GM19351 (cell line): ENCODE data around the gene RASGRF2.

Experiments used
- ATAC-seq: cut with Tn5 transposase; IDR thresholded peaks from one replicate; pipeline ENCODE4 v1.9.1; 2021; ENCODE audit warnings: mild to moderate bottlenecking, moderate library complexity; ENCODE audit not compliant: unreplicated experiment

The RASGRF2 gene

DNA sequence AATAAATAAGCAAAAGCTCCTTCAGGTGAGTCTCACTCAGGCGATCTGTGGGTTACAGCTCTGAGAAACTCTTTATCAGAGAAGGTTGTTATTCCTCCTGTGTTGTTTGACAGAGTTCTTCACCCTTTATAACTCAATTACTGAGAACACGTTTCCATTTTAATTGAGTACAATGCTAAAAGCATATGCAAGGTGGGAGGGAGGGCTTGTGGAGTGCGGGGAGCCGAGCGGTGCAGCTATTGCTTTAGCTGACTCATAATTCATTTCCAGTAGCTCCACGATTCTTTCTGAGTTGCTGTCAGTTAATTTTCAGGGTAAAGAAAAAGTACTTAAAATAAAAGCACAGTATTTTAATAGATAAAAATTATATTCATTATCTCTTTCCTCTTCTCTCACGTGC lies 168.3 kb downstream of the RASGRF2 start:
- no peak for ATAC-seq

- ATAC-seq: no peak
These were observed 172.2 kb downstream of the RASGRF2 start for GRCh38 chr5:81132381-81132780.

- no peak for ATAC-seq
These were observed 173.9 kb downstream of the RASGRF2 start for GRCh38 chr5:81134066-81134465.

DNA sequence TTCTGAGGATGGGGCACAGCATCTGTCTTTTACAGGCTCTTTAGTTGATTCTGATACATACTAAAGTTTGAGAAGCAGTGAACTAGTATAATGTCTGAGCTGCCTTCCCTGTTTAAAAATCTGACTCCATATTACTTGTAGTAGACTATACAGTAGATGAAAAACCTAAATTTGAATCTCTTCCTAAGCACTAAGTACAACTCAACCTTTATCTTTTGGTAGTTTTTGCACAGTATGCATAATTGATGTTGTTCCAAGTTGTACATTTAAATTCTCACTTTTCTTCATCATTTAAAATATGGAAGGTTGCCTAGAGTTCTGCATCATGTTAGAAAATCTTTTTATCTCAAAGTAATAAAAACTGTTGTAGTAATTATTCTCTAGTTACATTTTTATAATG lies 174.4 kb downstream of the RASGRF2 start:
- no peak for ATAC-seq

GRCh38 chr5:81136557-81136956 lies 176.4 kb downstream of the RASGRF2 start:
- no peak for ATAC-seq

DNA sequence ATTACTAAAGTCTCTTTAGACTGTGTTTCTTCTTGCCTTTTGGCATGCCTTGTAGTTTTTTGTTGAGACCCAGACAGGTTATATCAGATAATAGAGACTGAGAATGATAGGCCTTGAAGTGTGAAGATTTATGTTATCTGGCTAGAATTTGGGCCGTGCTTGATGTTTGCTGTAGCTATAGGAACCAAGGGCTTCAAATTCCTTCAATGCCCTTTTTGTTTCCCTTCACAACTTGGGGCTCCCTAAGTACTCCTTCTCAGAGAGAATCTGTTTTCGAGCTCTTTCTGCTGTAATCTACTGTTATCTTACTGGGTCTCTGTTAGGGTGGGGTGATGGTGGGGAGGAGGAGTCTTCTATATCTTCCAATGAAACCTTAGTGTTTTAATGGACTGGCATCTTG lies 177.7 kb downstream of the RASGRF2 start:
- ATAC-seq: no peak

DNA sequence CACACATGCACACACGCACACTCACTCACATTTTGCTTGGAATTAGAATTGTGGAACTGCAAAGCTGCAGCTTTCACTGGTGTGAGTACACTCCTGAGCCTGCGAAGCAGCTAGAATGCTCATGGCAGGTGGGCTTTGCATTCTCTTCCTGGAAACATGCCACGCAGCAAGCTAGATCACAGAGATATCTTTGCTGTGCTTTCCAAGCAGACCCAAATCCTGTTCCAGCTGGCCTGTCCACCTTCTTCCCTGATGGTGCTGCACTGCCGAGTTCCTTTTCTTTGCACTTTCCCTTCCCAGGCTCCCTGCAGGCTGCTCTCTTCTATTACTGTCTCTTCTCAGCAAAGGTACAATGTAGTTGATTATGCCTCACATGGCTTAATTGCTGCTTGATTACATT lies 180.3 kb downstream of the RASGRF2 start:
- no peak for ATAC-seq

- no peak for ATAC-seq
These were observed 180.8 kb downstream of the RASGRF2 start for GRCh38 chr5:81140943-81141342.

DNA sequence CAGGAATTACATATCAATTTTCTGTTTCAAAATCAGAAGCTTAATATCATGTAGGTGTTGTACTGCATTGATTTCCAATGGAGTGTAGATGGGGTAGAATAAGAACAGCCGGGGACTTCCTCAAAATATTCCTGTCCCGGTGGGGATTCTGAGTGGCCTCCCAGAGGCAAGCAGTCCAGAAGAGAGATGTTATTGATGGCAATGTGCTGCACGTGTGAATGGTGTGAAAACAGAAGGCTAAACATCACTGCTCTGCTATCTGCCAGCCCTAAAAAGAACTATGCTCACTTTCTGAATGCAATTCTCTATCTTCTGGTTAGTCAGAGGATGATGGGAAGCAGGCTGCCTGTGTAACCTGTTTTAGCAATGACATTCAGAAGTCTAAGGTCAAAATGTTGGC lies 181.9 kb downstream of the RASGRF2 start:
- ATAC-seq: no peak

DNA sequence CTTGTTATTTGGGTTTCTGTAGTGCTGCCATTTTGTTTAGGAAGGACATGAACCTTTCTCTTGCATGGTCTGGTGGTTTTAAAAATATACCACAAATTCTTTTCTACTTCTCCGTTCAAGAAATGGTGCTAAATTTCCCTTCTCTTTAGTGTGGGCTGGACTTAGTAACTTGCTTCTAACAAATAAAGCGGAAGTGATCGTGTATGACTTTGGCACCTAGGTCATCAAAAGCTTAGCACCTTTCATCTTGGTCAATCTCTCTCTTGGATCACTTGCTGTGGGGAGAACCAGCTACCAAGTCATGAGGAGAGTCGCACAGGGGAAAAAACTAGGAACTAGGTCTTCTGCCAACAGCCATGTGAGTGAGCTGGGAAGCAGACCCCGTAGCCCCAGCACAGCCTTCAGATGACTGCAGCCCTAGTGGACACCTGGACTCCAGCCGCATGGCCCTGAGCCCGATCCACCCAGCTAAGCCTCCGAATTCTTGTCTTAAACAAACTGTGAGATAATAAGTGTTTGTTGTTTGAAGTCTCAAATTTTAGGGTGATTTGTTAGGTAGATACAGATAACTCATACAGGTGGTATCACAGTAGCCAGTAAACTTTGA lies 185.3 kb downstream of the RASGRF2 start:
- ATAC-seq: peak; percentile 85

DNA sequence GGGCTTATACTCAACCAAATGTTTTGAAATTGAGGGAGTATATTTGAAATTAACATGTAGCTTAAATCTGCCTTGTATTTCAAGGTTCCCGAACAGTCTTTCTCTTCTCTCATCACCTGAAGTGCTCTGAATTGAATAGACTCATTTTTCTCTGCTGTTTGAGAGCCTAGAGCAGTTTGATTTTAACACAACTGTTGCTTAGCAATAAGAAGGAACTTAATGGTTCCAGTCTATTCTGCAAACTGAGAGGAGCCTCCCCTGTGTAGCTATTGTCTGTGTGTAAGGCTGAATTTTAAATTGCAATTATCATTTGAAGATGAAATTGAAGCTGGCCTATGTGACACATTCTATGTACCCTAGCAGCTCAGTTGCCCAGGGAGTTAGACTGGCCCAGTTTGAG lies 185.9 kb downstream of the RASGRF2 start:
- no peak for ATAC-seq

DNA sequence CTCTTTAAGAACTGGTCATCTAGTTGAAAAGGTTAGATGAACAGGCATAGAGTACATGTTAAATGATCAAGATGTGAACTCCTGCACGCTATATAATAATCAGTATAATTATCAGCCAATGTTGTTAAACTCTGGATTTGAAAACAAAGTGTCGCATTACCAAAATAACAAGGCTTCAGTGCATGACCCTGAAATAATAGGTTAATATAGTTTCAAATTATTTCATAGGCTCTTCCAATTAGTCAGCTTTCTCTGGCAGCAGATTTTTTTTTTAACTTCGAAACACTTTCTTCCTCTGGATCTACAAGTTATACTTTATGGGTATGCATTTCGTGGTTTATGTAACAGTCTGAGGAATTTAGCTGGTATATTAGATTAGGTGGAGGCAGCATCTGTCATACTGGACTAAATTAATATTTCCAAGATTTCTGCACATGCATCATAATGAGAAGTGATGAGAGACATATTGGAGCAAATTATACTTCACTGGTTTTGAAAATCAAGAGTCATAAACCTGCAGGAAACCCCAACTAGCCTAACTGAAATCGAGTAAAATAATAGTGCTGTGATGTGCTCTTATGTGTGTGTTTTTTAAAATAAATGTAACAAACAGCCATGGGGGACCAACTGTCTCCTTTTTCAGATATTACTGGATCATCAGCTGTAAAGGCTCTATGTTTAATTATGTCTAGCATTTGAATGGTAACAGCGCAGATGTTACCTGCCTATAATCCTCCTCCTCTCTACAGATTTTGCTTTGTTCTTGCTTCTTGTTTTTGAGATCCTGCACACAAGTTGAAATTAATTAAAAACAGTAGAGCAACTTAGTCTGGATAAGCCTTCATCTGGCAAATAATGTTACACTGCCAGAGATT lies 187.1 kb downstream of the RASGRF2 start:
- ATAC-seq: no peak

DNA sequence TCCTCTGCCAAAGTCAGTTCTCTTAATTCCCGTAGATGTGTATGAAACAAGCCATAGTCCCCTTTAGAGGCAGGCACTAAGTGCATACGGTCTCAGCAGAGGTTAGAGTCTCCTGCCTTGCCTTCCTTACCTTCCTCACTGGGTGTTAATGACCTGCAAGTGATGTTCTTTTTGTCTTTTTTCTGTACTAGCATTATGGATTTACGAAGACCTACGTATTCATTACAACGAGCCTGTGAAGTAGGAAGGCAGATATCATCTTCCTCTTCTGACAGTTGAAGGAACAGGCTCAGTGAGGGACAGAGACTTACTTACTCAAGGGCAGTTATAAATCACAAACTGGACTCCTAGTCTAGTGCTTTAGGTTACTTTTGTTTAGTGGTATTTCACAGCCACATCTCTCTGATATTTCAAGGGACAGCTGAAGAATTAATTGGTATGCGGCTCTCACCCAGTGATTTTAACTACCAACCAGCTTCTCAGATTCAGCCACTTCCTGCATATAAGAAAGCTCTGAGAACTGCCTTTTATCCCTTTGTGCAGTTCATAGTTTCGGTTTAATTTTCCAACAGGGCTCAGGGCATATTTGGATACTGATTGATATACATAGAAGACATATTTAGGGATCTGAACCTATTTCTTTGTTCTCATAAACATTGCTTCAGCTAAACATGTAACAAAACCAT lies 187.9 kb downstream of the RASGRF2 start:
- no peak for ATAC-seq

- ATAC-seq: no peak
These were observed 191.4 kb downstream of the RASGRF2 start for GRCh38 chr5:81151546-81151945.

DNA sequence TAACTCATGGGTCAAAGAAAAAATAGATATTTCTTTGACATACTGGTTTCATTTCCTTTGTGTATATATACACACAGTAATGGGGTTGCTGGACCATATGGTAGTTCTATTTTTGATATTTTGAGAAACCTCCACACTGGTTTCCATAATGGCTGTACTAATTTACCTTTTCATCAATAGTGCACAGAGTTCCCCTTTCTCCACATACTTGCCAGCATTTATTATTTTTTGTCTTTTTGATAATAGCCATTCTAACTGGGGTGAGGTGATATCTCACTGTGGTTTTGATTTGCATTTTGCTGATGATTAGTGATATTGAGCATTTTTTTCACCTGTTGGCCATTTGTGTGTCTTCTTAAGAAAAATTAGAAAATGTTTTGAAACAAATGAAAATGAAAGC lies 194.6 kb downstream of the RASGRF2 start:
- ATAC-seq: peak; percentile 92

- no peak for ATAC-seq
These were observed 196.6 kb downstream of the RASGRF2 start for GRCh38 chr5:81156732-81157131.

DNA sequence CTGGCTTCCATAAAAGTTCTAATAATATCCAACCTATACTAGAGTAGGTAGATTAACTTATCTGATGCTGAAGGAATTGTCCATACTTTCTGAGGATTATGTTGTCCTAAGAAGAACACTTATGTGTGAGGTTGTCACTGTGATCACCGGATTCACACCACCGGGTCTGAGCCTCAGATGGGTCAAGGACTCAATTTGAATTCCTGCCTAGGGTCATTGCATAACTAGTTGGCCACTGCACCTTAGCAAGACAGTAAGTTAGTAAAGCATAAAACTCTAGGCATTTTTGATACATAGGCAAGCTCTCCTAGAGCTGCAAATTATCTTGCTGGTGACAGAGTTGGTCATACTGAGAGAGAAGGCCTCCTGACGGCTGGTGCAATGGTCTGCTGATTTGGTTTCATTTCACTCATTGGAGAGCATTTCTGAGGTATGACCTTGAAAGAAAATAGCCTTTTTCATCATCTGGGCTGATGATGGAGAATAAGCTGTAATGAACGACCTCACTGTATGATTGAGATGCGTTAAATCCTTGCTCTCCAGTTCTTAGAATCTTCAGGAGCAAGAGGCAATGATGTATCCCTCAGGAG lies 200.9 kb downstream of the RASGRF2 start:
- ATAC-seq: peak; percentile 89

GRCh38 chr5:81162501-81162900 lies 202.3 kb downstream of the RASGRF2 start:
- ATAC-seq: no peak

GRCh38 chr5:81163651-81164050 lies 203.5 kb downstream of the RASGRF2 start:
- ATAC-seq: no peak

DNA sequence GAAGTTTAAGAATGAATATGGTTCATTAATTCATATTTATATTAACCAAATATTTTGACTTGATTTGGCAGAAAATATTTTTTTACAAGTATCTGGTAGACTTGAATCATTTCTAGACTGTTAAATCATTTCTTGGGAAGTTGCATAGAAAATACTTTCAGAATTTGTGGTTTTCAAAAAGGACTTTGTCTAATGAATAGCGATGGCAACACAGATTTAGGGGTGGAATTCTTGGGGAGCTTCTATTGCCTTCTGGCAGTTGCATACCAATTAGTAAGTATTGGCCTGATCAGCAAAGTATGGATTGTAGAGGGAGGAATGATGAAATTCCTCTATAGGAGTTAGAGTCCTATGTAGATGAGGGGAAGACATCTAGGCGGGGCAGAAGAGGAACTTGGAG lies 204.3 kb downstream of the RASGRF2 start:
- no peak for ATAC-seq

- ATAC-seq: no peak
These were observed 204.8 kb downstream of the RASGRF2 start for GRCh38 chr5:81164936-81165335.
